Activated CD8-positive, alpha-beta memory T cell treated with anti-CD3 and anti-CD28 coated beads for 4 hours (primary cell): ENCODE measurements around the gene IFT122.
"Not testable (repeated sequence)": the region's sequence is repeated elsewhere in the genome, so short reads cannot be mapped to it uniquely, and the experiment has no call there.

Experiments used
- DNase-seq, 2 donors: peaks; one replicate each; pipeline ENCODE4 v3.0.0-alpha.2; 2020; ENCODE audit warnings: low read depth in 2 of 2

Gene IFT122

DNA sequence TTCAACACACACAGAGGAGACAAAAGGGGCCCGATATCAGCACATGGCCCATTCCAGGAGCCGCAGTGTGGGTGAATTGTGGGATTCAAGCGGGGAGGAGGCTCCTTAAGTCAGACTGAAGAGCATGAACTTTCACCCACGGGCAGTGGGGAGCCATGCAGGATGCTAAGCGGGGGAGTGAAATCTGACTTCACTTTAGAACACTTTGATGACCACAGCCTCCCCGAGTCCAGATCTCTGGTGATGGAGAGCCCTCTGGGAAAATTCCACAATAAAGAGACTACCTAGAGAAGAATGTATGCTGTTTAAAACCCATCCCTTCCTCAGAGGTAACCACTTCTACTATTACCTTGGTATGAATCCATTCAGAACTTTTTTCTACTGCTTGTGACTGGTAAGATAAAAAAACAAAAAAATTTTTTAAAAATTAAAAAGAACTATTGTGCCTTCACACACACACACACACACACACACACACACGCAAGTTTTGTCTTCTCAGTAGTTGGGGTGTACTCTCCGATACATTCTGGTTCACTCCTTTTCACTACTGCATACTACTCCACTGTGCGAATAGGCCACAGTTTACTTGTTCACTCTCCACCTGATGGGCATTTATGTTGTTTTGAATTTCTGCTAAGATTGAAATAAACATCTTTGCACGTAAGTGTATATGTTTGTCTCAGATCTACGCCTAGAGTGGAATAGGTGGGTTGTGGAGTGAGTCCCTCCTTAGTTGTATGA lies 100.9 kb downstream of the IFT122 start:
- DNase-seq = no peak

DNA sequence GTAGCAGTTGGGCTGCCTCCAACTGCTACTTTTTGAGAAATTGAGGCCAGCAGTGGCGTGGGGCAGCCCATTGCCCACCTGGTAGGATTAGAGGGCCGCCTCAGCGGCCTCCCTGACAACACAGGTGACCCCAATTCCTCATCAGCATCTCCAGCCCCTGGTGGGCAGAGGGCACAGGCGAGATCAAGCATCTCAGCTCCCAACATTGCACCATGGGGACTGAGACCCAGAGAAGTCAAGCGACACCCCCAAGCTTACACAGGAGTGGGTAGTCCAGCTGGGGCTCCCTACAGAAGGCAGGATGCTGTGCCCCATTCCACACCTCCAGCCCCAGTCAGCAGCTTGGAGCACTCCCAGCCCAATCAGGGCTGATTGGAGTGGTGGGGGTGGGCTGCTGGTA lies 102.7 kb downstream of the IFT122 start:
- no peak for DNase-seq

DNA sequence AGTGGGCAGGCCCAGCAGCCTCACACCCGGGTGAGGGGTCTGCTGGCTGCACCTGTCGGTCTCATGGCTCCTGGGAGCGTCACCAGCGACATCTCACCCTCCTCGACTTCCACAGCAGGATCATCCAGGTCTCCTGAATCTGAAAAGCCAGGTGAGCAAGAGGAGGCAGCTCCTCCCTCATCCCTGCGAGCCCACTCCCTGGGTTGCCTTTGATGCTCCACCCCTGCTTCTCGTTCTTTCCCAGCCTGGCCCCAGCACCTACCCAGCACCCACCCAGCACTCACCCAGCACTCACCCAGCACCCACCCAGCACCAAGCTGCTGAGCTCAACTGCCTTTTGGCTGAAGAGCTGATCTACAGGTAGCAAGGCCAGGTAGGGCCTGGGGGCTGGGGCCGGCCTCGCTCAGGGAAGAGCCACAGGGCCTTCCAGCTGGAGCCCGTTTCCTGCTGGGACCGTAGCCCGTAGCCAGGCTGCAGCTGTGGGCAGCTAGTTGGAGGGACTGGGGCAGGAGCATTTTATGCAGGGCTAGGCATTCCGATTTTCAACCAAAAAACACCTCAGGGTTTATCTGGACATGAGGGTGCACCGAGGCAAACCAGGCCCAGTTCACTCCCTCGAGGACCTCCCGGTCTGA lies 103.2 kb downstream of the IFT122 start, which contains the start of gene H1-8:
Gene H1-8, plus strand, starts transcription at position 20 of the 635 bp plus-strand sequence. Its CDS starts 44 bp downstream, at position 64.
- DNase-seq = no peak

DNA sequence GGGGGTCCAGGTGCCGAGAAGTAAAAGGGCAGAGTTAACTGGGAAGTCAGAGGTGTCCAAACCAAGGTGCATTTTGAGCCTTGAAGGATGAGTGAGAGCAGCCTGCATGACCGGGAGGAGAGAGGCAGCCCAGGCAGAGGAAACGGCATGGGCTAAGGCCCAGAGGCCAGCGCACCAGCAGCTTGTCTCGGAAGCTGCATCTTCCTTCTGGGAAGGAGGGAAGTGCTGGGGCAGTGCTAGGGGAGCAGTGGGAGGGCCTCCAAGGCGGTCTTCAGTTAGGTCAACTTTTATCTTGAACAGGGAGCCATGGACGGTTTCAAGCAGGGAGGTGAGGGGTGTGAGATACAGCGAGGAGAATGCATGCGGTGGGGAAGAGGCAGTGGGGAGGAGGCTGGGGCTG lies 104.0 kb downstream of the IFT122 start:
- no peak for DNase-seq

DNA sequence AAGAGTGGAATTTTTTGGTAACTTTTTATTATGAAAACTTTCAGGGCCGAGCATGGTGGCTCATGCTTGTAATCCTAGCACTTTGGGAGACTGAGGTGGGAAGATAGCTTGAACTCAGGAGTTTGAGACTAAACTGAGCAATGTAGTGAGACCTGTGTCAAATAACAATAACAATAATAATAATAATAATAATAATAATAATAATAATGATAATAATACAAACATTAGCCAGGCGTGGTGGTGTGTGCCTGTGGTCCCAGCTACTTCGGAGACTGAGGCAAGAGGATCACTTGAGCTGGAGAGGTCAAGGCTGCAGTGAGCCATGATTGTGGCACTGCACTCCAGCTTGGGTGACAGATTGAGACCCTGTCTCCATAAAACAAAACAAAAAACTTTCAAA lies 105.9 kb downstream of the IFT122 start:
- not testable (repeated sequence) for DNase-seq

DNA sequence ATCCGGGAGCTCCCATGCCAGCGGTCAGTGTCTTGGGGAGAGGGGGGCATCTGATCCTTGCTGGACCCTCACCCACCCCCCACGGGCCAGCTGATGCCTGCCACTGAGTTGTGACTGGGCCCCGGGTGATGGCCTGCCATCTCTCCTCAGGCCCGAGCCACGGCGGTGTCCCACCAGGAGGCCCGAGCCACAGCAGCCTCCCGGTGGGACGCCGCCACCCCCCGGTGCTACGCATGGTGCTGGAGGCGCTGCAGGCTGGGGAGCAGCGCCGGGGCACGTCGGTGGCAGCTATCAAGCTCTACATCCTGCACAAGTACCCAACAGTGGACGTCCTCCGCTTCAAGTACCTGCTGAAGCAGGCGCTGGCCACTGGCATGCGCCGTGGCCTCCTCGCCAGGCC lies 107.2 kb downstream of the IFT122 start:
- no peak for DNase-seq

DNA sequence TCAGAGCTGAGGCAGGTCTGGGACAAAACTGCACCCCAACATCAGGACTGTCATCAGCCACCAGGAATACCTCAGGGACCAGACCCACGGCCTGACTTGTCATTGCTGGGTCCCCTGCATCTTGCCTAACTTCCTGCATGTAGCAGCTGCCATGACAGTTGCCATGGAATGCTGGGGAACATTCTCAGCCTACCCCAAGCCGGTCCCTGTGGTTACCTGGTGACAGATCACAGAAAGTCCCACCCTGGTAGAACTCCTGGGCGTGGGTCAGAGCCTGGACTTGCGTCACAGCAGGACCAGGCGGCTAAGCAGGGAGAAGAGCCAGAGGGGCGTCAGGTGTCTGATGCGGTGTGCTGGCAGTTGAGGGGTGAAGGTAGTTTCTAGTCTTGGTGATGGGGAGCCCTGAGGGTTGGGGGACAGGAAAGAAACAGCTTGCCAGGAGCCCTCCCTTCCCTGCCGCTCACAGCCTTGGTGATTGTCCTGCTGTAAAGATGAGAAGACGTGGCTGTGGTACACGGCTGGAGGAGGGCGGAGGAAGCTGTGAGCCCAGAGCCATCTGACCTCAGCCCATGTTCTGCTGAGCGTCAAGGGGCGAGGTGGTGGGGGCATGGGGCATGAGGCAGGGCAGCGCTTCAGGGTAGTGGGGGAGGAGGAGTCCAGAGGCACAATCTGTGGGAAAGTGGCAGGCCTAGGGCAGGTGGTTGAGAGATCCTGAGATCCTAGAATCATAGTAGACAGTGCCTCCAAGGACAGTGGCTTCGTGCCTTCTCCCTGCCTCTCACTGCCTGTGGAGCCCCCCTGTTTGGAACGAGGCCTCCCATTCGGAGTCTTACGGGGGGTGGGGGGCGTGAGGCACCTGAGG lies 108.3 kb downstream of the IFT122 start:
- no peak for DNase-seq

DNA sequence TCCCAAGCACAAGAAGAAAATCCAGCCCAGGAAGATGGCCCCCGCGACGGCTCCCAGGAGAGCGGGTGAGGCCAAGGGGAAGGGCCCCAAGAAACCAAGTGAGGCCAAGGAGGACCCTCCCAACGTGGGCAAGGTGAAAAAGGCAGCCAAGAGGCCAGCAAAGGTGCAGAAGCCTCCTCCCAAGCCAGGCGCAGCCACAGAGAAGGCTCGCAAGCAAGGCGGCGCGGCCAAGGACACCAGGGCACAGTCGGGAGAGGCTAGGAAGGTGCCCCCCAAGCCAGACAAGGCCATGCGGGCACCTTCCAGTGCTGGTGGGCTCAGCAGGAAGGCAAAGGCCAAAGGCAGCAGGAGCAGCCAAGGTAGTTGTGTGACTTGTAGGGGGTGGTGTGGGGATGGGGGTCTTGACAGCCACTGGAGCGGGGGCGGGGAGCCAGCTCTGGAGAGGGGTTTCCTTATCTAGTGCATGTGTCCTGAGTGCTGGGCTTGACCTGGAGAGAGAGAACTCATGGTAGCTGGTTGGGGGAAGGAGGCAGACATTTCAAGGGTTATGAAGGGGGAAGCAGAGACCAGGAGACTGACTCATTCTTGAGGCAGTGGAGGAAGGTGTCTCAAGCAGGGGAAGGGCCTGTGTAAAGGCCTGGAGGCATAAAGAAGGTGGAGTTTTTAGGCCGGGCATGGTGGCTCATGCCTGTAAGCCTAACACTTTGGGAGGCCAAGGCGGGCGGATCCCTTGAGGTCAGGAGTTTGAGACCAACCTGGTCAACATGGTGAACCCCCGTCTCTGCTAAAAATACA lies 109.2 kb downstream of the IFT122 start:
- no peak for DNase-seq

DNA sequence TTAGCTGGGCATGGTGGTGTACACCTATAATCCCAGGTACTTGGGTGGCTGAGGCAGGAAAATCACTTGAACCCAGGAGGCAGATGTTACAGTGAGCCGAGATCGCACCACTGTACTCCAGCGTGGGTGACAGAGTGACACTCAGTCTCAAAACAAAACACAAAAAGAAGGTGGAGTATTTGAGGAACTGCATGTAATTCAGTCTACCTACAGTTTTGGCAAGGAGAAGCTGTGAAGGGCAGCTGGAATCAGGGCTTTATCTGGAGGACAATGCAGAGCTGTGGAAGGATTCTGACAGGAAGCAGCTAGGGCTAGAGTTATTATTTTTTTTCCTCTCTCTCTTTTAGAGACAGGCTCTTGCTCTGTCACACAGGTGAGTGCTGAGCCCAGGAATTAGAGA lies 109.8 kb downstream of the IFT122 start:
- no peak for DNase-seq

DNA sequence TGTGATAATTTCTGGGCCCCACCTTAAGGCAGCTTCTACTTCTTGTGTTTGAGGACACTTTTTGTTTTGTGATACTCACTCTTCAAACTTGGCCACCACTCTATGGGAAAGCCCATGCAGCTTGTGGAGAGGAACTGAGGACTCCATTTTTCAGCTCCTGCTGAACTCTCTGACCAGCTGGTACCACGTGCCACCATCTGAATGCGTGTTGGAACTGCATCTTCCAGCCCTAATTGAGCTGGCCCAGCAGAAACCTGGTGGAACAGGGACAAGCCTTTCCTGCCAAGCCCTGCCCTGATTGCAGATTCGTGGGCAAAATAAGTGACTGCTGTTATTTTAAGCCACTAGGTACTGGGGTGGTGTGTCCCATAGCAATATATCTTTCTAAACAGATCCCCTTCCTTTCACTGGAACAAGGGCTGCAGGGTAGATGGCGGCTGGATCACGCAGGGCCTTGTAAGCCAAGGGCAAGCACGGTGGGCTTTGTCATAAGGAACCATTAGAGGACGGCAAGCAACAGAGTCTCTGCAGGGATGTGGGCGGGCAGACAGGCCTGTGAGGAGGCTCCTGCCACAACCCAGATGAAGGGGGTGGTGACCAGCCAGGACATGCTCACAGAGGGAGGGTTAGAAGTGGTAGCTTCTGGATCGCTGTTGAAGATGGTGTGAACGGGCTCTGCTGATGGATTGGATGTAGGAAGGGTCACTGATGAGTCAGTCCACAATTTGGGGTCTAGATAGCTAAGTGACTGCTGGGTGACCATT lies 112.4 kb downstream of the IFT122 start:
- no peak for DNase-seq

DNA sequence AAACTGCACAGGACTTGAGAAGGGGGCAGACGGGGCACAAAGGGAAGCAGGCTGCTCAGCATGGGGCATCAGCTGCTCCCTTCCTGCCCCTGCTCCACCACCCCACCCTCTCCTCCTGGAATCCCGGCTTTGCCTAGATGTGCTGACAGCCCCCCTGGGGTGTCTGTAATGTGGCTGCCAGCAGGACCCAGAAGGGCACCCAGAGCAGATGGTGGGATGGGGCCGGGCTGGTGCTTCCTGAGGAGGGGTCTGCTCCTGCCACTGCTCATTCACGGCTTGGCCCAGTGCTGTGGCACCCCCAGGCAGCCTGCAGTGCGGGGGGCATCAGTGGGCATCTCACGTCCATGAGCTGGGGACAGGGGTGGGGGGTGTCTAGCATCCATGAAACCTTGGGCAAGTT lies 113.1 kb downstream of the IFT122 start:
- DNase-seq = no peak

DNA sequence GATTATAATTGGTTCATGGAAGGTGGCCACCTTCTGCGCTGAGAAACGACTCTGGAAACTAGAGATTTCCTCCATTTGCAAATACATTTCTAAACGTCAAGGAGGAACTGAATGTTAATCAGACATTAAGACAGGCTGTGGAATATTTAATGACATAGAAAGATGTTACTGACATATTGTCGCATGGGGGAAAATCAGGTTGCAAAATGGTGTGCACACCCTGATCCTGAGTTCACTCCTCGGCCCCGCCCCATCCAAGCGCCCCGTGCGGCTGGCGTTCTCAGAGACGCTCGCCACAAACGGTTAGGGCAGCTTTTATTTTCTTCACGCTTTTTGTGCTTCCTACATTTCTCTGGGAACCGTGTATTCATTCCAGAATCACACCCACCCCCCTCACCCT lies 113.7 kb downstream of the IFT122 start:
- DNase-seq = no peak

DNA sequence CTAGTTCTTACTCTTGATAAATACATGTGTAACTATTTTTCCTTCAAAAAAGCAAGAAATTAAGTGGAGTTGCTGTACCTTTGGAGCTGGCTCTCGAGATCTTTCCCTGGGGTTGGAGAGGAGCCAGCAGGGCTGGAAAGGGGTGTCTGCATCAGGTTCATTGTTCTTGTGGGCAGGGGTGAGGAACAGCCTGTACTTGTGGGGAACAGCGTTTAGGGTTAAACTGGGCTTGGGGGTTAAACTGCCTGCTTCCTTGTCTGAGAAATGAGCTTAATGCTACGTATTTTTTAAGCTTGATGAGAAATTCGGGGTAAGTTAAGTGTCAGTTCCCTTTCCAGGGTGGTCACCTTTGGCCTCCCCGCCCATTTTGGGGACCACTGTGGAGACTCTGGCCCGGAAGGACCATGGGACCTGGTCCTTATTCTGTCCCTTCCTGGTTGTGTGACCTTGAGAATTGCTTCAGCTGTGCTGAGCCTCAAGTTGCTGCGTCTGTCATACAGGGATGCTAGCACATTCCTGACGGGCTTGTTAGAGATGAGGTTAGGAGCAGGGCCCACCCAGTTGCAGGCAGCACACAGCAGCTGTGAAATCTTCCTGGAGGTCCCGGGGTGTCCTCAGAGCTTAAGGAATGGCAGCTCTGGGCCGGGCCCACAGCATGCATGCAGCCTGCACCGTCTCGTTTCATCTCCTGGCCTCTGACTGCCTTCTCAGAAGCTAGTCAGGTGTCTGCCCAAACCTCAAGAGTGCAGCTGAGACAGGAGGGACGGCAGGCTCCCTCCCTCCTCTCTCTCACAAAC lies 114.5 kb downstream of the IFT122 start:
- no peak for DNase-seq

DNA sequence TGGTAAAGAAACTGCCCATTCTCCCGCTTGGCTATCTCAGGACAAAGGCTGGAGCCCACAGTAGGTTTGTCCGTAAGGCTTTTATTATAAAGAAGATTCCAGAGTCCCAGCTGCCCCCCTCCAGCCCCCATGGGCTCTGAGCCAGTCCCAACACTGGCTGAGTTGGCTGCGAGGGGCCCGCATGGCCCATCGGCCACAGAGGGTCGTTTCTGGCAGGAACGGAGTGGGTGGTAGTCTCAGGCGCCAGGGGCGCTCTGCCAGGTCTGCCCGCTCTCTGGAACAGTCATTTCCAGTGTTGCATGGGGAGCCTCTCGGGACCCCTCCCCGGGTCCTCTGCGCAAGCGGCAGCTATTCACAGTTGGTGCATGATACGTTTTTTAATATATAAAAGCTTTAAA lies 115.1 kb downstream of the IFT122 start:
- DNase-seq = no peak

DNA sequence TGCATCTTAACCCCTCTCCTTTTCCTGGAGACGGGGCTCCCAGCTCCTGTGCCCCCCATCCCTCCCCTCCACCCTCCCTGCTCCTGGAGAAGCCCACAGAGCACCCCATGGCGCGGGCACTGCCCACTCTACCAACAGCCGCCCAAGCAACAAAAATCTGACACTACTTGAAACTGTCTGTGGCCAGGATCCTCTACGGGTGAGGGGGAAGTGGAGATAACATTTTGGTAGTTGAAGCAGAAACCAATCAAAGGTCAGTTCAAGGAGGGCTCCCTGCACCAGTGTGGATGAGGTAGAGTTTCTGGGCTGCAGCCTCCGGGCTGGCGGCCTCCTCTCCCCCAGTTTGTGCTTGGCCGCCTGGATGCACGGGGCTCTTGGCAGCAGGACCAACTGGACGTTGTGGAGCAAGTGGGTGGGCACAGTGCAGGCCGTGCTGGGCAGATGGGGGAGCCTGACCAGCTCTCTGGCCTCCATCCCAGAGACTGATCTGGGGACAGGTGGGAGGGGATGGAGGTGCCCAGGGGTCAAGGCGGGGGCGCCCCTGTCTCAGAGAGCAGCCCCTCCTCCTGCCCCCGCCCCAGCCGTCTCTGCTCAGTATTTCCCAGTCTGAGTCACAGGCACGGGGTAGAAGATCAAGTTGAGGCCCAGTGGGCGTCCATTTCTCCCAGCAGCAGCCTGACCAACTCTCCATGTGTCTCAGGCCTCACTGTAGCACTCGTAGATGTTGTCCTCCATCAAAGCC lies 115.8 kb downstream of the IFT122 start:
- DNase-seq = no peak

DNA sequence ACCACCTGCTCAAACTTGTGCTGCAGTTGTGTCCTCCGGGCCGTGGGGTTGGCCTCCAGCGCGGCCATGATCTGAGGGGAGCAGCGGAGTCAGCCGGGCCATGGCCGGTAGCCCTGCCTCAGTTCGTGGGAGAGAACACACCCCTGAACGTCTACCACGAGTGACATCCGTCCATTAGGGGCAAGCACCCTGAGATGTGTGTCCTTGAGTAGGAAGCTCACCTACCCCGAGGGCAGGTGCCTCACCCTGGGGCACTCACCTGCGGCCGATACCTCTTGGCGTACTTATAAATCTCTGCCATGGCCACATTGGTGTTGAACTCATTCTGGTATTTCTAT lies 116.3 kb downstream of the IFT122 start:
- DNase-seq = no peak

DNA sequence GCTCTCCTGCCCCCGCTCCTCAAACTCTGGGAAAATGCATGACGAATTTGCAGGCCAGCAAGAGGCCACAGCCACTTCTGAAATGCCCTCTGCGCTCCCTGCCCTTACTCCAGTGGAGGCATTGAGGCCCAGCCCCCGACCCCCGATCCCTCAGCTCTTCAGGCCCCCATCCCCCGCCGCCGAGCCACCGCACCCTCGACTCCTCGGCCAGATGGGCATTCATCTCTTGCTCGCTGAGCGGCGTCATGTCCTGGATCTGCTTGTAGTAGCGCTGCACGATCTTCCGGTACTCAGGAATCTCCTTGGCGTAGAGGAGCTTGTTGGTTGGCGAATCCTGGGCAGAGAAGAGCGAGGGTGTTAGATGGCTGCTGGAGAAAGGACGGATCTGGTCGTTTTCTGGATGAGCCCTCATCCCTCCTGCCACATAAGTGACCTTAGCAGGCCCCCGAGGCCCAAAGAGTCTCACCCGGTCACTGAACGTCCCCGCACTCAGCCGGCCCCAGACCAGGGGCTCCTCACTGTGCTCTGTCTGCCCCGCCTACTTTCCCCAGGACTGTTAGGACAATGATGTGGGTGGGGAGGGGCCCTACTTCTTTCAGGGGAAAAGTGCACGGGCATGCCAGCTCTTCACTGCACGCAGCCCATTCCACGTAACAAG lies 117.0 kb downstream of the IFT122 start:
- DNase-seq = no peak

DNA sequence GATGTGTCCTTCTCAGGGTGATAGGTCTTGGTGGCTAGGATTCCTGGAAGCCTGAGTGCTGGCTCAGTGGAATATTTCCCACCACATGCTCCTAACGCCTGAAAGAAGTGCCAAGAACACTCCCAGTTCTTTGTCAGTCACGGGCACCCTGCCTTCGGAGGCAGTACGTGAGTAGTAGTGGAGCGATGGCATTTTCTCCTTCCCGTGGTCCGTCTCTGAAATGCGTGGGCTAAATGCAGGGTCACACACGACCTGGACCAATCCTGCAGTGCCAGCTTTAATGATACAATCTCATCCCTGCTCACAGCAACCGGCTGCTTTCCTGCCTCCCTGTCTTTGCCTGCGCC lies 117.5 kb downstream of the IFT122 start:
- DNase-seq = no peak

DNA sequence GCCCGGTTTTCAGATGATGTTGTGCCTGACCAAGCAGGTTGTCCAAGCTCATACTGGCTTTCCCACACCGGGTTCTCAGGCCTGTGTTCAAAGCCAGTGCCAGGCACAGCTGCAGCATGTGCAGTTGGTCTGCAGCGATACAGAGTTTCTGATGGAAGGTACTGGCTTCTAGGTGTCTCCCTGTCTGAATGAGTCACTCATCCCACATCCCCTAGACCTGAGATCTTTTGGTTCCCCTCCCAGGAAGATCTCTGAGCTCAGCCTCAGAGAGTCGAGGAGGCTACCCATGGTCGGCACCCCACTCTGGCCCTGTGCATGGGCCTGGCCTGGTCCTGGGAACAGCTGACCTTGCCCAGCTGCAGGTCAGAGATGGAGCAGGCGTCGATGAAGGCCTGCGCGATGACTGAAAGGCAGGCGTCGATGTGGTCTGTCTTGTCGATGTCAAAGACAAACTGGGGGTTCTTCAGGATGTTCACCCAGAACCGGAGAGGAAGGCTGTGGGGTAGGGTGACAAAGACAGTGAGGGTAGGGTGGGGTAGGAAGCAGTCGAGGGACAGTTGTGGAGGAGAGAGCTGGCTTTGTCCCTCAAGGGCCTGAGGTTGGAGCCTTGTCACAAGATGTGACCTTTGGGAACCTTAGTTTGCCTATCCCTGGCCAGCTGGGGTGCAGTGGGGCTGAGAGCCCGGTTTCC lies 118.2 kb downstream of the IFT122 start:
- no peak for DNase-seq
